ENCODE results near the gene RASL12. TPM values are rescaled to one million over a fixed set of nuclear protein-coding genes. Genes with fewer than 3 reads are reported as not detected.

RASL12 gene
- total and polyA plus RNA-seq, 2 donors (not counting 1 experiment from before 2014, with no cell fraction given): not detected

GRCh38 chr15:65106011-65106590 is 38.3 kb upstream of the RASL12 start:
- 91% methylated on average over 5 of the region's 6 CpGs for WGBS (ENCODE audit: insufficient coverage)

More at GRCh38 chr15:65106011-65106590, 38.3 kb upstream of the RASL12 start:
- Mint-ChIP-seq H3K4me1 (no peaks in the 10 kb centered on the region), H3K27me3 (no peaks in the 10 kb centered on the region), H3K4me3 (no peak overlapping the region), H3K27ac (no peak overlapping the region), H3K9me3 (ENCODE audit: insufficient read depth) (no peaks in the 10 kb centered on the region)
- DNase-seq: no peak
- no peaks in the 10 kb centered on the region for H3K9me3 ChIP-seq (ENCODE audit: control extremely low read depth in 1 of 3, control insufficient read depth in 2 of 3, insufficient read depth in 1 of 3, low read length in 2 of 3)
- no peak overlapping the region for H3K27ac ChIP-seq (ENCODE audit: low read length in 2 of 2)
- TF ChIP-seq EZH2 (IDR thresholded peaks at IDR 0.05; ENCODE audit: borderline replicate concordance, insufficient read depth, low read depth, low read length, poor library complexity, severe bottlenecking): no peak
- TF ChIP-seq CTCF (IDR thresholded peaks at IDR 0.05): no peak
- no peaks in the 10 kb centered on the region for H3K79me2 ChIP-seq (ENCODE audit: control insufficient read depth, insufficient read depth, low read length)
- no peaks in the 10 kb centered on the region for H4K20me1 ChIP-seq (ENCODE audit: control insufficient read depth, insufficient read depth, low read length, poor library complexity, severe bottlenecking)
- no peaks in the 10 kb centered on the region for H3K4me1 ChIP-seq (ENCODE audit: control insufficient read depth in 2 of 2, insufficient read depth in 2 of 2, low read length in 2 of 2)
- H3K36me3 ChIP-seq (replicated peaks in 1 of 2; ENCODE audit: control extremely low read depth in 1 of 2, control insufficient read depth in 1 of 2, extremely low read depth in 1 of 2, insufficient read depth in 2 of 2, low read length in 1 of 2): peaks cover 3 to 10% of the 10 kb centered on the region in 2 experiments
- POLR2A ChIA-PET: interaction anchor here (0.6 kb wide), 1 partner anchor 100 kb away, joined by 8 read pairs; no protein-coding TSS in a partner anchor
- CTCF ChIA-PET: interaction anchor here (0.7 kb wide), 1 partner anchor 28 kb away, joined by 3 read pairs; no protein-coding TSS in a partner anchor
- no peak overlapping the region for H3K4me2 ChIP-seq (replicated peaks; ENCODE audit: low read depth, low read length, poor library complexity, severe bottlenecking)
- H3K27me3 ChIP-seq (replicated peaks in 1 of 4; ENCODE audit: control extremely low read depth in 1 of 4, control insufficient read depth in 3 of 4, insufficient read depth in 4 of 4, low read length in 3 of 4): no peaks in the 10 kb centered on the region
- no peak for ATAC-seq (ENCODE audit: low read depth)
- H3K4me3 ChIP-seq (ENCODE audit: control extremely low read depth in 1 of 5, extremely low read depth in 1 of 5, insufficient read depth in 1 of 5, low read depth in 2 of 5, low read length in 4 of 5): no peak overlapping the region
- no peak overlapping the region for H2AFZ ChIP-seq (ENCODE audit: insufficient read depth, low read depth, low read length, poor library complexity, severe bottlenecking)
- H3K9ac ChIP-seq (ENCODE audit: low read length): no peak overlapping the region
- intact Hi-C loops (cut with micrococcal nuclease): no loop called here

Data from B cell (primary cell).